K562 (cell line): ENCODE results near the gene CCDC174. TPM values are rescaled to one million over a fixed set of nuclear protein-coding genes. Genes with fewer than 3 reads are reported as not detected.

Experiments
- ATAC-seq: fragments of 200-7000 bp; cut with Tn5 transposase; 3 replicates; pipeline ENCODE4 v1.9.1; 2020; ENCODE audit warnings: moderate library complexity
- BruUV-seq: library from RNA; stranded (reverse); fragments of 400-500 nt; replicated peaks from 2 replicates; lab custom pipeline; 2021; lab: Mats Ljungman, UMichigan
- CTCF ChIA-PET: fragments of 300-600 bp; formaldehyde crosslinking; extraction: SDS; loops from one replicate; lab custom pipeline; 2021; ENCODE audit warnings: low intra/inter-chr PET ratio; lab: Yijun Ruan, JAX
- POLR2A ChIA-PET: fragments of 300-600, 350-650 bp; sonication (Branson Sonifier 250); formaldehyde crosslinking; extraction: SDS; loops from one replicate; lab custom pipeline; 2021; ENCODE audit warnings: antibody characterized with exemption, inconsistent platforms; lab: Yijun Ruan, JAX
- DNase-seq, 4 experiments: peaks; one replicate each; pipeline versions ENCODE4 v3.0.0 to v3.0.0-alpha.2; 2011 to 2018; ENCODE audit warnings: low spot score in 3 of 4, mixed read lengths in 3 of 4; ENCODE audit errors: extremely low read depth in 1 of 4
- FAIRE-seq: peaks from 2 replicates; lab custom pipeline; 2011; peaks lifted over from hg19 to GRCh38; lab: Jason Lieb, UNC
- H2AFZ ChIP-seq: 2 replicates; pipeline ENCODE4 v1.6.0; 2011; ENCODE audit warnings: low read depth, low read length, control low read depth, inconsistent platforms
- H3K27ac ChIP-seq: fragments of 200-600 bp; 3 replicates; pipeline ENCODE4 v1.8.0; 2011; ENCODE audit warnings: low read depth, mild to moderate bottlenecking, control low read depth, inconsistent platforms, low read length, moderate library complexity, mixed read lengths; ENCODE audit errors: extremely low read depth
- H3K27me3 ChIP-seq, 2 experiments: fragments of 300-600 bp in 1 of 2; 2 replicates in 1 of 2; 3 replicates in 1 of 2; pipeline versions ENCODE4 v1.6.0 to v1.8.0; 2011; ENCODE audit warnings: inconsistent platforms in 2 of 2, low read length in 2 of 2, mild to moderate bottlenecking in 1 of 2, mixed read lengths in 1 of 2, moderate library complexity in 1 of 2; ENCODE audit not compliant: control insufficient read depth in 2 of 2, insufficient read depth in 2 of 2
- H3K36me3 ChIP-seq: fragments of 300-600 bp; 3 replicates; pipeline ENCODE4 v1.8.0; 2011; ENCODE audit warnings: mild to moderate bottlenecking, low read length, inconsistent platforms; ENCODE audit not compliant: control insufficient read depth, insufficient read depth
- H3K4me1 ChIP-seq, 2 experiments: fragments of 200-600 bp in 1 of 2; replicated peaks in 1 of 2; 2 replicates in 1 of 2; 3 replicates in 1 of 2; pipeline versions ENCODE4 v1.5.1 to v1.8.0; 2011; ENCODE audit warnings: inconsistent platforms in 2 of 2, low read length in 2 of 2, mild to moderate bottlenecking in 1 of 2, mixed read lengths in 1 of 2, moderate library complexity in 1 of 2; ENCODE audit not compliant: control insufficient read depth in 2 of 2, insufficient read depth in 2 of 2
- H3K4me2 ChIP-seq: 2 replicates; pipeline ENCODE4 v1.6.1; 2011; ENCODE audit warnings: low read length, control low read depth, inconsistent platforms, mixed read lengths; ENCODE audit not compliant: insufficient read depth
- H3K4me3 ChIP-seq: fragments of 200-600 bp; sonication (generic), shearing (Covaris generic); 2 replicates; pipeline ENCODE4 v1.5.1; 2016; ENCODE audit warnings: control low read depth, inconsistent platforms
- H3K79me2 ChIP-seq: fragments of 200-600 bp; 3 replicates; pipeline ENCODE4 v1.8.0; 2011; ENCODE audit warnings: low read length, inconsistent platforms; ENCODE audit not compliant: control insufficient read depth, insufficient read depth
- H3K9ac ChIP-seq, 2 experiments: 2 replicates each; pipeline versions ENCODE4 v1.6.0 to v1.6.1; 2011; ENCODE audit warnings: low read depth in 2 of 2, low read length in 2 of 2, control low read depth in 1 of 2, inconsistent platforms in 1 of 2, mild to moderate bottlenecking in 1 of 2, mixed read lengths in 1 of 2; ENCODE audit not compliant: insufficient read depth in 1 of 2
- H3K9me1 ChIP-seq: one replicate; pipeline ENCODE4 v1.6.0; 2011; ENCODE audit warnings: inconsistent platforms, mild to moderate bottlenecking, low read length, moderate library complexity; ENCODE audit not compliant: control insufficient read depth, insufficient read depth
- H3K9me3 ChIP-seq: replicated peaks from 2 replicates; pipeline ENCODE4 v1.5.1; 2011; ENCODE audit warnings: low read depth, low read length, inconsistent platforms; ENCODE audit not compliant: control insufficient read depth, insufficient read depth
- H4K20me1 ChIP-seq: replicated peaks from 2 replicates; pipeline ENCODE4 v1.6.1; 2011; ENCODE audit warnings: low read length, inconsistent platforms, mixed read lengths; ENCODE audit not compliant: control insufficient read depth, insufficient read depth
- DMBX1 ChIP-seq: fragments of 250-450 bp; sonication (Bioruptor Pico); IDR thresholded peaks from 2 replicates; pipeline ENCODE4 v1.8.0; 2022; ENCODE audit warnings: inconsistent platforms, mild to moderate bottlenecking, moderate library complexity, borderline replicate concordance
- FOSL1 ChIP-seq: fragments of 200-800 bp; sonication (Bioruptor generic); conservative IDR thresholded peaks from 2 replicates; pipeline ENCODE4 v1.6.1; 2016; ENCODE audit warnings: missing genetic modification characterization, missing compliant biosample characterization
- GATA2 ChIP-seq: sonication (generic); formaldehyde crosslinking; IDR thresholded peaks from 2 replicates; pipeline ENCODE4 v1.4.0; 2020; ENCODE audit warnings: mild to moderate bottlenecking, missing genetic modification reagents
- GTF2B ChIP-seq: IDR thresholded peaks from 2 replicates; pipeline ENCODE4 v1.6.1; 2011; ENCODE audit not compliant: insufficient read length; ENCODE audit errors: extremely low read depth
- HNRNPLL ChIP-seq: fragments of 200-400 bp; formaldehyde crosslinking; IDR thresholded peaks from 2 replicates; pipeline ENCODE4 v1.6.1; 2017; ENCODE audit warnings: low read length, low read depth, mild to moderate bottlenecking; ENCODE audit not compliant: poor library complexity, severe bottlenecking
- MYBL2 ChIP-seq, 2 experiments: fragments of 450-650 bp in 1 of 2; sonication (generic) in 1 of 2; formaldehyde crosslinking in 1 of 2; IDR thresholded peaks; 2 replicates each; pipeline versions ENCODE4 v1.6.1 to v1.8.1; 2017 to 2022; ENCODE audit warnings: borderline replicate concordance in 1 of 2, inconsistent platforms in 1 of 2, low read depth in 1 of 2, mild to moderate bottlenecking in 1 of 2, missing genetic modification reagents in 1 of 2, moderate library complexity in 1 of 2
- POLR2B ChIP-seq: fragments of 450-650 bp; IDR thresholded peaks from 2 replicates; pipeline ENCODE4 v1.6.1; 2018; ENCODE audit warnings: low read depth; ENCODE audit not compliant: partially characterized antibody
- SRSF7 ChIP-seq: fragments of 200-400 bp; formaldehyde crosslinking; optimal IDR thresholded peaks from 2 replicates; pipeline ENCODE3; 2017; ENCODE audit warnings: mild to moderate bottlenecking, low read depth, low read length
- TCF15 ChIP-seq: fragments of 250-450 bp; sonication (Bioruptor Pico); IDR thresholded peaks from 2 replicates; pipeline ENCODE4 v1.8.0; 2022; ENCODE audit warnings: moderate library complexity, mild to moderate bottlenecking, inconsistent platforms
- THRB ChIP-seq: fragments of 450-650 bp; formaldehyde crosslinking; conservative IDR thresholded peaks from 2 replicates; pipeline ENCODE4 v1.4.0; 2022; ENCODE audit warnings: mild to moderate bottlenecking, missing genetic modification characterization
- ZNF274 ChIP-seq: IDR thresholded peaks from 2 replicates; pipeline ENCODE4 v1.6.1; 2011; ENCODE audit warnings: low read depth, mild to moderate bottlenecking, low read length, moderate library complexity, borderline replicate concordance
- WGBS: fragments of 100-300 bp; shearing (Covaris generic); methylation state at CpG from one replicate; pipeline ENCODE4 v1.1.6; 2016; ENCODE audit warnings: low coverage, mixed read lengths; ENCODE audit not compliant: insufficient coverage; ENCODE audit errors: missing lambda C conversion rate; 5-methylcytosine and 5-hydroxymethylcytosine counted together
- in situ Hi-C: fragments of 300-500 bp; cut with MboI; formaldehyde crosslinking; loops from 4 replicates; pipeline ENCODE4 v1.15.0; 2018; ENCODE audit warnings: inconsistent platforms, mixed read lengths
- intact Hi-C: fragments of 100-400 bp; cut with micrococcal nuclease; formaldehyde crosslinking; loops from 2 replicates; pipeline ENCODE4 v1.14.2; 2022
- polyA plus RNA-seq, 8 experiments: library from polyadenylated mRNA; depleted of rRNA in 4 of 8; stranded (reverse) in 5 of 8; unstranded in 3 of 8; fragments of >200 nt; fragmentation: Nextera tagmentation in 2 of 8; fragmentation: Illumina TruSeq in 1 of 8; extraction: Ambion mirVana in 2 of 8; extraction: Trizol in 1 of 8; gene quantifications; 2 replicates each; pipeline versions ENCODE4 v1.2.1 to v1.2.3, GENCODE V29; 2011 to 2014; ENCODE audit warnings: inconsistent platforms in 1 of 8, missing spikeins in 1 of 8
- total RNA-seq, 7 experiments: library from RNA; depleted of rRNA in 6 of 7; stranded (reverse); fragments of >200 nt in 6 of 7; fragmentation: Illumina TruSeq in 2 of 7; extraction: Trizol in 2 of 7; gene quantifications; 2 replicates each; pipeline versions ENCODE4 v1.2.1 to v1.2.3, GENCODE V29; 2011 to 2021; ENCODE audit warnings: low replicate concordance in 1 of 7

The CCDC174 gene
- total and polyA plus RNA-seq, 9 of the 15 experiments (the other 6 are each of a cell fraction or from before 2014, with no cell fraction given): 7.4 to 41.0 (median 28.5) TPM

GRCh38 chr3:14657579-14657978, 6.0 kb downstream of the CCDC174 start:
- BruUV-seq: no TSS peak

More at GRCh38 chr3:14657579-14657978, 6.0 kb downstream of the CCDC174 start:
- Histone ChIP-seq H3K4me3 (no peak overlapping the region), H4K20me1 (no peaks in the 10 kb centered on the region), H3K27ac (no peak overlapping the region), H3K36me3 (peaks cover 88% of the 10 kb centered on the region), H3K9ac (no peak overlapping the region), H2AFZ (no peak overlapping the region), H3K79me2 (peaks cover 16% of the 10 kb centered on the region), H3K27me3 (no peaks in the 10 kb centered on the region), H3K9me1 (no peaks in the 10 kb centered on the region), H3K4me2 (no peak overlapping the region), H3K9me3 (no peaks in the 10 kb centered on the region), H3K4me1 (peaks cover 0 to 2% of the 10 kb centered on the region in 2 experiments; a peak in 2 of 5 replicates)
- TF ChIP-seq DMBX1 (CRISPR knock-in tag): no peak
- no peak for TF ChIP-seq GTF2B
- no peak for TF ChIP-seq GATA2 (CRISPR knock-in tag)
- no peak for TF ChIP-seq THRB (CRISPR knock-in tag)
- TF ChIP-seq FOSL1 (tag): no peak
- TF ChIP-seq SRSF7: no peak
- no peak for TF ChIP-seq POLR2B
- no peak for TF ChIP-seq HNRNPLL
- TF ChIP-seq TCF15: no peak
- TF ChIP-seq ZNF274: no peak
- no peak for TF ChIP-seq MYBL2 (IDR thresholded peaks at IDR 0.05; ENCODE audit: low read depth)
- no peak for TF ChIP-seq MYBL2 (CRISPR knock-in tag; IDR thresholded peaks at IDR 0.05; ENCODE audit: borderline replicate concordance)
- POLR2A ChIA-PET: interaction anchor here (1.3 to 1.4 kb wide), 2 partner anchors 12 to 16 kb away, joined by 3 to 4 read pairs; no protein-coding TSS in a partner anchor
- intact Hi-C loops: loop anchor here (10.0 kb wide), 1 partner anchor 453 kb away; no protein-coding TSS in a partner anchor
- in situ Hi-C loops: no loop called here
- FAIRE-seq: no peak
- ATAC-seq: no peak
- no peak for DNase-seq
- CTCF ChIA-PET: no interaction called here
- WGBS: 85% methylated on average over 2 of the region's 2 CpGs
